Ovary (tissue), 9 donors: ENCODE measurements around the gene COL25A1. TPM values are rescaled to one million over a fixed set of nuclear protein-coding genes. Genes with fewer than 3 reads are reported as not detected.

Experiments used
- DNase-seq, 5 donors: peaks; one replicate each; pipeline ENCODE4 v3.0.0-alpha.2; 2019 to 2020
- H3K27ac ChIP-seq, 2 donors: fragments of 200-600 bp; one replicate each; pipeline versions ENCODE4 v1.5.1 to v1.8.0; 2019 to 2022
- H3K27me3 ChIP-seq: fragments of 200-600 bp; one replicate; pipeline ENCODE4 v1.8.0; 2022
- H3K36me3 ChIP-seq: fragments of 200-600 bp; sonication (generic); one replicate; pipeline ENCODE4 v1.5.1; 2019
- H3K4me1 ChIP-seq: one replicate; pipeline ENCODE4 v1.8.1; 2013; ENCODE audit warnings: mild to moderate bottlenecking, moderate library complexity; ENCODE audit not compliant: insufficient read depth
- H3K4me3 ChIP-seq: fragments of 200-600 bp; sonication (generic); one replicate; pipeline ENCODE4 v1.5.1; 2017
- H3K9me3 ChIP-seq, 2 donors: fragments of 200-600 bp in 1 of 2; sonication (generic) in 1 of 2; one replicate each; pipeline versions ENCODE4 v1.5.1 to v1.8.1; 2013 to 2019; ENCODE audit warnings: mild to moderate bottlenecking in 1 of 2, moderate library complexity in 1 of 2
- CTCF ChIP-seq, 3 donors: fragments of 450-650 bp in 2 of 3; fragments of 200-600 bp in 1 of 3; IDR thresholded peaks; one replicate each; pipeline versions ENCODE4 v1.5.1 to v1.8.0; 2016 to 2022; ENCODE audit warnings: antibody characterized with exemption in 3 of 3, mild to moderate bottlenecking in 1 of 3
- EP300 ChIP-seq: sonication (generic); formaldehyde crosslinking; IDR thresholded peaks from one replicate; pipeline ENCODE4 v1.6.1; 2017; ENCODE audit warnings: antibody characterized with exemption
- POLR2A ChIP-seq: fragments of 450-650 bp; IDR thresholded peaks from one replicate; pipeline ENCODE4 v1.6.1; 2017; ENCODE audit warnings: antibody characterized with exemption, mild to moderate bottlenecking, moderate library complexity
- WGBS, 3 donors: extraction: QIAGEN DNeasy Blood & Tissue Kit in 1 of 3; methylation state at CpG; one replicate each; pipeline versions ENCODE4 v1.1.5 to v1.1.7; 2013 to 2017; 5-methylcytosine and 5-hydroxymethylcytosine counted together
- intact Hi-C, 4 donors: fragments of 100-400 bp; cut with DNase I; formaldehyde crosslinking; loops; one replicate each; pipeline versions ENCODE4 v1.11.0 to v1.15.1; 2022 to 2023
- polyA plus RNA-seq, 2 donors: library from polyadenylated mRNA; stranded (reverse); fragments of 200-250 nt in 1 of 2; fragments of 350-450 nt in 1 of 2; fragmentation: Illumina TruSeq in 1 of 2; extraction: RNeasy Lipid Tissue Mini Kit (QIAGEN cat#74804) in 1 of 2; gene quantifications; one replicate each; pipeline ENCODE4 v1.2.3, GENCODE V29; 2013 to 2014
- total RNA-seq, 7 donors: library from RNA; depleted of rRNA in 2 of 7; stranded (reverse); fragments of >200 nt in 2 of 7; fragmentation: NEBNext Ultra II Directional in 3 of 7; extraction: Animal tissue kit (Norgen Biotek cat#: 25700) in 3 of 7; gene quantifications; one replicate each; pipeline versions ENCODE4 v1.1.0 to v1.2.4, GENCODE V29; 2016 to 2023
- donor health status: DM: no; HTN: no; CAD: no; lungs with moderate emphysema.
- donor health status: DM: no; HTN: no; CAD: no.
- donor health status: Bipolar disorder and iron deficiency.
- donor health status: DM: yes; HTN: yes; CAD: no.
- donor health status: DM: no; HTN: no; CAD: no.
- donor health status: DM: yes; HTN: yes; CAD: no.

Gene COL25A1
- total and polyA plus RNA-seq, 9 donors: 0.25 to 3.2 (median 0.77) TPM

GRCh38 chr4:109091727-109092409 lies 210.6 kb downstream of the COL25A1 start:
- 72 to 93% (median 89%) methylated on average over 9 of the region's 9 CpGs for WGBS, 3 donors
- intact Hi-C loops: no loop called here
- H3K36me3 ChIP-seq: no peaks in the 10 kb centered on the region
- H3K27ac ChIP-seq: no peak overlapping the region
- H3K27me3 ChIP-seq: no peaks in the 10 kb centered on the region
- TF ChIP-seq CTCF (IDR thresholded peaks at IDR 0.05): no peak
- no peak for TF ChIP-seq EP300
- no peak for TF ChIP-seq POLR2A
- no peaks in the 10 kb centered on the region for H3K9me3 ChIP-seq
- H3K4me3 ChIP-seq: no peak overlapping the region
- DNase-seq: no peak
- H3K4me1 ChIP-seq: no peaks in the 10 kb centered on the region

- Histone ChIP-seq H3K4me3 (no peak overlapping the region), H3K36me3 (no peaks in the 10 kb centered on the region), H3K4me1 (no peaks in the 10 kb centered on the region), H3K27ac (no peak overlapping the region), H3K9me3 (no peaks in the 10 kb centered on the region), H3K27me3 (no peaks in the 10 kb centered on the region)
- intact Hi-C loops: loop anchor here in 1 of 4 donors (2.0 kb wide), 1 partner anchor 17 kb away; no protein-coding TSS in a partner anchor
- DNase-seq: no peak
- no peak for TF ChIP-seq EP300
- 90 to 95% (median 94%) methylated on average over 3 of the region's 3 CpGs for WGBS, 3 donors
Observed at GRCh38 chr4:109083911-109084310, 218.5 kb downstream of the COL25A1 start.

- H3K9me3 ChIP-seq: no peaks in the 10 kb centered on the region
- no peak overlapping the region for H3K27ac ChIP-seq
- intact Hi-C loops: no loop called here
- H3K4me3 ChIP-seq: no peak overlapping the region
- no peak for DNase-seq
- H3K36me3 ChIP-seq: no peaks in the 10 kb centered on the region
- no peaks in the 10 kb centered on the region for H3K27me3 ChIP-seq
- no peaks in the 10 kb centered on the region for H3K4me1 ChIP-seq
- TF ChIP-seq POLR2A (no peak), CTCF (IDR thresholded peaks at IDR 0.05) (no peak), EP300 (no peak)
- WGBS, 3 donors: 24 to 85% (median 50%) methylated on average over 4 of the region's 4 CpGs
Observed at GRCh38 chr4:109079731-109080130, 222.7 kb downstream of the COL25A1 start.

- Histone ChIP-seq H3K4me3 (no peak overlapping the region), H3K36me3 (no peaks in the 10 kb centered on the region), H3K27ac (no peak overlapping the region), H3K4me1 (no peaks in the 10 kb centered on the region), H3K27me3 (no peaks in the 10 kb centered on the region), H3K9me3 (no peaks in the 10 kb centered on the region)
- no peak for TF ChIP-seq CTCF (IDR thresholded peaks at IDR 0.05)
- TF ChIP-seq POLR2A: no peak
- TF ChIP-seq EP300: no peak
- WGBS, 3 donors: 31 to 56% (median 36%) methylated on average over 2 of the region's 2 CpGs
- intact Hi-C loops: no loop called here
- no peak for DNase-seq
Observed at GRCh38 chr4:109079201-109079600, 223.3 kb downstream of the COL25A1 start.

- Histone ChIP-seq H3K36me3 (no peaks in the 10 kb centered on the region), H3K27ac (no peak overlapping the region), H3K4me3 (no peak overlapping the region), H3K4me1 (no peaks in the 10 kb centered on the region), H3K27me3 (no peaks in the 10 kb centered on the region), H3K9me3 (no peaks in the 10 kb centered on the region)
- WGBS, 3 donors: 3 to 14% (median 11%) methylated on average over 1 of the region's 1 CpG
- intact Hi-C loops: no loop called here
- TF ChIP-seq CTCF (IDR thresholded peaks at IDR 0.05): no peak
- TF ChIP-seq EP300: no peak
- TF ChIP-seq POLR2A: no peak
- DNase-seq: no peak
Observed at GRCh38 chr4:109078724-109079123, 223.7 kb downstream of the COL25A1 start.
